GM21737 (cell line): ENCODE data around the gene ATG10.
"Not testable (repeated sequence)": the region's sequence is repeated elsewhere in the genome, so short reads cannot be mapped to it uniquely, and the experiment has no call there.

Source experiments
- ATAC-seq: cut with Tn5 transposase; IDR thresholded peaks from one replicate; pipeline ENCODE4 v1.9.1; 2021; ENCODE audit warnings: mild to moderate bottlenecking, moderate library complexity; ENCODE audit not compliant: unreplicated experiment

The ATG10 gene

DNA sequence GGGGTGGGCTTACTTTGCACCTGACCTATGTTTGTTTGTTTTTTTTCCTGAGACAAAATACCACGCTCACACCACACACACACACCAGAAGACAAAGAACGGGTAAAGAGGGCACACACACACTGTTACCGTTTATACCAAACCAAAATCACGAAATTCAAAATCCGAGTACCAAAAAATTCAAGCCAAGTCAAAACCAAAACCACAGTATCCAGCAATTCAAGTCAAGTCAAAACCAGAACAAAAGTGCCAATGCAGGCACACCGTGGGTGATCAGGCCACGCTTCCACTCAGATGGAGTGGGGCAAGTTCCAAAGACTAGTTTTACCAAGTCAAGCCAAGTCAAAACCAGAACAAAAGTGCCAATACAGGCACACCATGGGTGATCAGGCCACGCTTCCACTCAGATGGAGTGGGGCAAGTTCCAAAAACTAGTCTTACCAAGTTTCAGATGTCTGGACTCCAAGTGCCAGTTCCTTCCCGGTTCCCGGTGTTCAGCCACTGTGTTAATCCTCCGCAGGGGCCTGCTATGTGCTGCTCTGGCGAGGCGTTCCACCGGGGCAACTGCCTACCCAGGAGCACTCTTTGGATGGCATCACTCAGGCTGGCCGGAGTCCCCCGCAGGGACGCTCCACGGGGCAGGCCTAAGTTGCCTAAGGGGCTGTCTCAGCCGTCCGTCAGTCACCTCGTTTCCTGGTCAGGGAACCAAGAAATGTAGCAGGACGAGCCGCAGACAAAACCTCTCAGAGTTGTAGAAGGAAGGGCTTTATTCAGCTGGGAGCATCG lies 300.9 kb downstream of the ATG10 start:
- not testable (repeated sequence) for ATAC-seq

- not testable (repeated sequence) for ATAC-seq
These were observed 301.6 kb downstream of the ATG10 start for GRCh38 chr5:82273426-82273825.

DNA sequence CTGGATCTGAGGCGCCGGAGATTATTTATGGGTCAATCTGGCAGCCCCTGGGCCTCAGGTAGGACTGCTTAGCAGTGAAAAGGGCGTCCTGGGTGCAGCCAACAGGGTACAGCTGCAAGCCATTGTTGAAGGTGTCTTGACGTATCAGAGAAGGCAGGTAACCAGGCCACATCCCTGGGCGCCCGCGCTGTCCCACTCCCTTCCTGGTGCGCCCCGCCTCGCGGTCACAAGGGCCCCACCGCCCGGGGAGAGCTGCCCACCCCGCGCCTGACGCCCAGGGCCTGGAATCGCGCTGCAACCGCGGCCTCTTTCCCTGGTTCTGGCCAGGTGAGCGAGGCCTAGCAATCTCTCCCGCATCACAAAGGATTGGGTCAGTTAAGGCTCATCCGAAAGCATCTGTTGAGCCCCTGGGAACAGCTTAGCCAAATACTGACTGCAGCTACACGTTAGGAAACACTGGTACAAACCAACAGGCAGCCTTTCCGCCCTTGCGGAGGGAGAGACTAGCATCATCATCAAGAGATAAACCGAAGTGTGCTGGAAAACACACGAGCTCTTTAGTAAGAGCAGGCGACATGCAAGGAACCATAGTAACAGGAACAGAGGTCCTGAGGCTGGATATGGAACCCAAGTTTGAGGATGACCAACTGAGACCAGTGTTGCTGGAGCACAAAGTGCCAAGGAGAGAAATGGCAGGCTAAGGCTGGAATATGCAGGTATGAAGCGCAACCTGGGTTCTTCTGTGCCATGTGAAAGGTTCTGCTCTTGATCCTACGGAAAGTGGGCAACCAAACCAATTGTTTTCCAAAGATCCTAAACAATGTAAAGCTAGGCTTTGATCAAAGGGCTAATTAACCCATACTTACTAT lies 302.8 kb downstream of the ATG10 start:
- no peak for ATAC-seq

- ATAC-seq = no peak
These were observed 303.4 kb downstream of the ATG10 start for GRCh38 chr5:82275216-82275664.

GRCh38 chr5:82276800-82277612 lies 305.2 kb downstream of the ATG10 start:
- ATAC-seq = no peak

- ATAC-seq = no peak
These were observed 305.8 kb downstream of the ATG10 start for GRCh38 chr5:82277613-82277986.

- ATAC-seq = peak; percentile 95
These were observed 306.3 kb downstream of the ATG10 start, which contains the start of gene RPS23 for GRCh38 chr5:82277987-82278710. TSS of gene RPS23 (minus strand) at chr5:82278354. CDS start at chr5:82278323, 31 bp downstream.

- no peak for ATAC-seq
These were observed 307.0 kb downstream of the ATG10 start for GRCh38 chr5:82278711-82279370.

DNA sequence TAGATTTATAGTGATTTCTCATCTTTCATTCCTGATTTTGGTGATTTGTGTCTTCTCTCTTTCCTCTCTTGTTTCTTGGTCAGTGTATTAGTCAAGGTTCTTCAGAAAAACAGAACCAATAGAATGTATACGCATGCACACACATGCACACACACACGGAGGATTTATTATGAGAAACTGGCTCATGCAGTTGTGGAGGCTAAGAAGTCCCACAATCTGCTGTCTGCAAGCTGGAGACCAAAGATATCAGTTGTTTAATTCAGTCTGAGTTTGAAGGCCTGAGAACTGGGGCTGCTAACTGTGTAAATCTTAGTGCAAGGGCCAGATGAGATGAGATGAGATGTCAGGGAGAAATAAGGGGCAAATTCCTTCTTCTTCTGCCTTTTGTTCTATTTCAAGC lies 312.1 kb downstream of the ATG10 start:
- ATAC-seq = no peak

DNA sequence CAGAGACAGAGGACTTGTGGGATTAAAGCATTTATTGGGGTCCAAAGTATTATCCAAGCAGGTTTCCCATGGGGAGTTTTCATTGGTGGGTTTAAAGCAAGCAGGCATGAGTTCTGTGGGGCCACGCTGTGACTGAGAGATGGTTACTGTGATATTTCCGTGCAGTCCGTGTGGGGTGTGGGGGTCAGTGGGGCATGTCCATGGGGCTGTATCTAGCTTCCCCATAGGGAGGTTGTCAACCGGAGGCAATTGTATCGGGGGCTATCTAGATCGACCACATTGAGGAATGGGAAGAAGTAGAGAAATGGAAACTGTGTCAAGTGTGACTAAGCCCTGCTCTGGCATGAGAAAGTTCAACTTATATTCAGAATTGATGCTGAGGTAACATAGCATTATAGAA lies 313.4 kb downstream of the ATG10 start:
- no peak for ATAC-seq

DNA sequence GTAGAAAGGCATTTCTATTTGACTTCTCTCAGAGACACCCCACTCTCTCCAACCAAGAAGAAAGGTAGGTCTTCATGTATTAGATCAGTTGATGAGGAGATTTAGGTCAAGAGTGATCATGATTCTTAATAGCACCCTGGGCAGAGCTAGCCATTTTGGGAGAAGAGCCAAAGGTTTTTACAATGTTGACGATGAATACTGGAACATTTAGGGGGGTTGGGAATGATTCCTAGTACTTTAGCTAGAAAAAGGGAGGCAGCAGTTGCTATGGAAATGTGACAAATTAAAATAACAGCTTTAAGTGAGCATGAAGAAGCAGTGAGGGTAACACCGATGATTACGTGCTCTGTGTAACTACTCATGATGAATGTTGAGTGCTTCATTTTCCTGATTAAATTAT lies 315.8 kb downstream of the ATG10 start:
- ATAC-seq = no peak

DNA sequence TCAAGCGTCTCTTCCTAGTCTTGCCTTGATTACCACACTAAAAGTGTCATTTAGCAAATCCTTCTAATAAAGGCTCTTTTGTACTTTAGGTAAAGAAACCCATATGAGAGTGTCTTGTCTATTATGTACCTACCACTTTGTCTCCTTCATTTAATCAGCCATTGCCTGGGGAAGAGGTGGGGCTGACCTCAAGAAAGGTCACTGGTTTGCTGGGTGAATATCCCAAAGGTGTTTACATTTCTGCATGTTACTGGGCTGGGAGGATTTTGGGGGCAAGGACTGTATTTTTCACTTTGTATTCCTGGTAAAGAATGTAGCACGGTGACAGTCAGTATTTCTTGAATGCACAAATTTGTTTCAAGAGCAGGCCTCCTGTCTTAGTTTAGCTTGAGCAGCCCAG lies 318.2 kb downstream of the ATG10 start:
- ATAC-seq = no peak

- ATAC-seq = no peak
These were observed 319.1 kb downstream of the ATG10 start for GRCh38 chr5:82290908-82291307.

- ATAC-seq = no peak
These were observed 319.6 kb downstream of the ATG10 start for GRCh38 chr5:82291420-82291819.

- no peak for ATAC-seq
These were observed 323.3 kb downstream of the ATG10 start for GRCh38 chr5:82295144-82295543.

GRCh38 chr5:82295959-82296531 lies 324.2 kb downstream of the ATG10 start:
- ATAC-seq = no peak

GRCh38 chr5:82296929-82297328 lies 325.1 kb downstream of the ATG10 start:
- no peak for ATAC-seq

GRCh38 chr5:82297711-82298110 lies 325.9 kb downstream of the ATG10 start:
- ATAC-seq = no peak

- no peak for ATAC-seq
These were observed 326.8 kb downstream of the ATG10 start for GRCh38 chr5:82298668-82299067.

DNA sequence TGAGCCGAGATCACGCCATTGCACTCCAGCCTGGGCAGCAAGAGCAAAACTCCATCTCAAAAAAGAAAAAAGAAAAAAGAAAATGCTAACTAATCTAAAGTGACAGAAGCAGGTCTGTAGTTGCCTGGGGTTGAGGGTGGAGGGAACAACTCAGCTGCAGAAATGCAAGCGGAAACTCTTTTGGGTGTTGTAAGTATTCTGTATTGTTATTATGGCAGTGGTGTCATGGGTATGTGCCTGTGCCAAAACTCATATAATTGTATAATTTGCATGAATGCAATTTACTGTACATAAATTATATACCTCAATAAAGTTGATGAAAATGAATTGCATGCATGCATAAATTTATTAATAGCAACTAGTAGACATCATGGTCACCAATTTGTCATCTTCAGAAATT lies 329.4 kb downstream of the ATG10 start:
- ATAC-seq = no peak
